ENCODE results near the gene TSPAN7. TPM values are rescaled to one million over a fixed set of nuclear protein-coding genes. Genes with fewer than 3 reads are reported as not detected.

The TSPAN7 gene
- polyA plus RNA-seq, 1 donor, result 61.9 TPM

DNA sequence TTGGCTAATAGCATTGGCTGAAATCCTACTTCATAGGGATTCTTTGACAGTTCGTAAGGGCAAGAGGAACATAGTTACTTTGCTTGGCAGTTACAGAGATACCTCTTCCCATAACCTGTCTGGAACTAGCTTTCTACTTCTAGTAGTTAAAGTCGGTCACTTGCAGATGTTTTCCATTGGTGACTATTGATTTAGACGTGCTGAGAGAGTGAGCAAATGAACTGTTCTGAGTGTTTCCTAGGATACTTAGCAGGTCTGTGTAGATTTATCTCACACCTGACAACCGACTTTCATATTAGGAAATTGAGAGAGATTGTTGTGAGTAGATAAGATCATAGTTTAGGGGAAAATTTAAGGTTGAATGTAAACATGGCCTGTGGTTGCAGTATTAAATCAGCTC lies 116.8 kb downstream of the TSPAN7 start:
- H3K4me1 ChIP-seq (ENCODE audit: control insufficient read depth, insufficient read depth, low read length), result peaks cover 8% of the 10 kb centered on the region
- H3K9me3 ChIP-seq (ENCODE audit: control insufficient read depth, low read depth, low read length), result no peaks in the 10 kb centered on the region
- H3K27me3 ChIP-seq (ENCODE audit: control insufficient read depth, insufficient read depth, low read length), result no peaks in the 10 kb centered on the region
- H3K36me3 ChIP-seq (ENCODE audit: control insufficient read depth, insufficient read depth, low read length), result peaks cover 9% of the 10 kb centered on the region
- no peak for DNase-seq
- H3K27ac ChIP-seq (ENCODE audit: low read length), result no peak overlapping the region
- no CpG with 5 or more reads among the region's 4 CpGs for WGBS (ENCODE audit: insufficient coverage, low lambda C conversion rate)
- no peak overlapping the region for H3K4me3 ChIP-seq (ENCODE audit: low read length)

DNA sequence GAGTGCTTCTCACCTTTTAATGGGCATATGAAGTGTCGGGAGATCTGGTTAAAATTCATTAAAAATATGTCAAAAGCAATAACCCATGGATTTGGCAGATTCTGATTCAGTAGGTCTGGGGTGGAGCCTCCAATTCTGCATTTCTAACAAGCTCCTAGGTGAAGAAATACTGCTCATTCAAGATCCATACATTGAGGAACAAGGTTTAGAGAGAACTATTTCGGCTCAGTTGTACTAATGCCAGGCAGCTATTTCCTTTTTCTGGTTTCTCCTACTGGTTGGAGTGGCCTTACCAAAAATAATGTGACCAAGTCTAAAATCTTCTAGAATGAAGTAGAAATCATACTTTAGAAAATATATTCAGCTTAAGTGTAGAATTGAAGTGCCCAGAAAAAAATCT lies 117.5 kb downstream of the TSPAN7 start:
- Histone ChIP-seq H3K9me3 (ENCODE audit: control insufficient read depth, low read depth, low read length) (no peaks in the 10 kb centered on the region), H3K27ac (ENCODE audit: low read length) (no peak overlapping the region), H3K36me3 (ENCODE audit: control insufficient read depth, insufficient read depth, low read length) (peaks cover 9% of the 10 kb centered on the region), H3K4me1 (ENCODE audit: control insufficient read depth, insufficient read depth, low read length) (peaks cover 14% of the 10 kb centered on the region), H3K27me3 (ENCODE audit: control insufficient read depth, insufficient read depth, low read length) (no peaks in the 10 kb centered on the region), H3K4me3 (ENCODE audit: low read length) (no peak overlapping the region)
- no peak for DNase-seq
- no CpG with 5 or more reads among the region's 2 CpGs for WGBS (ENCODE audit: insufficient coverage, low lambda C conversion rate)

DNA sequence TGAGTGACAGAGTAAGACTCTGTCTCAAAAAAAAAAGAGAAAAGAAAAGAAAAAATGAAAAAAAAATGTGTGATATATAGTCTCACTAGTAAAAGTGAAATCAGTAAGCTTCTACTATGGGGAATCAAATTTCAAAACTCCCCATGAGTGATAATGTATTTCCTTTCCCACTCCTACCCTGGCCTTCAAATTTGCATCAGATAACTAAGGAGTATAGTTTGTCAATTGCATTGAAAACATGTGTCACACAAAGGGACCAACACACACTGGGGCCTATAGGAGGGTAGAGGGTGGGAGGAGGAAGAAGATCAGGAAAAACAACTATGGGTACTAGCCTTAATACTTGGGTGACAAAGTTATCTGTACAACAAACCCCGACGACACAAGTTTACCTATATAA lies 118.4 kb downstream of the TSPAN7 start:
- peaks cover 9% of the 10 kb centered on the region for H3K36me3 ChIP-seq (ENCODE audit: control insufficient read depth, insufficient read depth, low read length)
- H3K27me3 ChIP-seq (ENCODE audit: control insufficient read depth, insufficient read depth, low read length), result no peaks in the 10 kb centered on the region
- H3K9me3 ChIP-seq (ENCODE audit: control insufficient read depth, low read depth, low read length), result no peaks in the 10 kb centered on the region
- no peak overlapping the region for H3K27ac ChIP-seq (ENCODE audit: low read length)
- H3K4me3 ChIP-seq (ENCODE audit: low read length), result no peak overlapping the region
- WGBS (ENCODE audit: insufficient coverage, low lambda C conversion rate), result no CpG with 5 or more reads among the region's 2 CpGs
- no peak for DNase-seq
- H3K4me1 ChIP-seq (ENCODE audit: control insufficient read depth, insufficient read depth, low read length), result peaks cover 14% of the 10 kb centered on the region

DNA sequence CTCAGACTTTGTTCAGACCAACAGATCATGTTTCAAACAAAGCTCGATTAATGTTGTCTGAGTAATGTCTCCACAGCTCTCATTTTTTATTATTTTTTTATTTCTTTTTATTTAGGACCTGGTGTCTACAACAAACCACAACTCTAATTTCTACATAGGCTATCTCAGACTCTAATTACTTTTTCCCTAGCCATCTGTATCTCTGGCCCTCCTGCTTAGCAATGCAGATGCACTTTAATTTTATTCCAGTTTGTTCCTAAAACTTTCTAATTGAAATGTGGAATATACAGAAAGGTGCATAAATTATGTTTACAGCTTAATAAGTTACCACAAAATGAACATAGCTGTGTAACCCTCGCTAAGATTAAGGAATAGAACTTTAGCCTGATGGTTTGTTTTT lies 120.8 kb downstream of the TSPAN7 start:
- H3K4me1 ChIP-seq (ENCODE audit: control insufficient read depth, insufficient read depth, low read length), result peaks cover 14% of the 10 kb centered on the region
- H3K9me3 ChIP-seq (ENCODE audit: control insufficient read depth, low read depth, low read length), result no peaks in the 10 kb centered on the region
- H3K4me3 ChIP-seq (ENCODE audit: low read length), result no peak overlapping the region
- H3K27me3 ChIP-seq (ENCODE audit: control insufficient read depth, insufficient read depth, low read length), result no peaks in the 10 kb centered on the region
- H3K27ac ChIP-seq (ENCODE audit: low read length), result no peak overlapping the region
- peaks cover 3% of the 10 kb centered on the region for H3K36me3 ChIP-seq (ENCODE audit: control insufficient read depth, insufficient read depth, low read length)
- no peak for DNase-seq
- no CpG with 5 or more reads among the region's 2 CpGs for WGBS (ENCODE audit: insufficient coverage, low lambda C conversion rate)

DNA sequence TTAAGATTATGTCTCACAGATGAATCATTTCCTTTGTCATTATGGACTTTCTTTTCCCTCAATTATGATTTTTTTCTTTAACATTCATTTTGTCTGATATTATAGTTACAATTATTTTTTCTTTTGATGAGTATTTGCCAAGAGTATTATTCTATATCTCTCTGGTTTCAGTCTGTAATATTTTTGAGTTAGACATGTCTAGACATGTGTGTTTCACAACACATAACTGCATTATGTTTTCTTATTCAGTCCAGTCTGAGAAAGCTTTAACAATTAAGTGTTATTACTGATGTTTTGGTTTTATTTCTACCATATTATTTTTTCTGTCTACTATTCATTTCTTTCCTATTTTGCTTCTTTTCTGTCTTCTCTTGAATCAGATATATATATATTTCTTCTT lies 131.6 kb downstream of the TSPAN7 start:
- DNase-seq, result no peak
- Histone ChIP-seq H3K36me3 (ENCODE audit: control insufficient read depth, insufficient read depth, low read length) (no peaks in the 10 kb centered on the region), H3K9me3 (ENCODE audit: control insufficient read depth, low read depth, low read length) (no peaks in the 10 kb centered on the region), H3K4me3 (ENCODE audit: low read length) (no peak overlapping the region), H3K27me3 (ENCODE audit: control insufficient read depth, insufficient read depth, low read length) (no peaks in the 10 kb centered on the region), H3K27ac (ENCODE audit: low read length) (no peak overlapping the region), H3K4me1 (ENCODE audit: control insufficient read depth, insufficient read depth, low read length) (no peaks in the 10 kb centered on the region)

DNA sequence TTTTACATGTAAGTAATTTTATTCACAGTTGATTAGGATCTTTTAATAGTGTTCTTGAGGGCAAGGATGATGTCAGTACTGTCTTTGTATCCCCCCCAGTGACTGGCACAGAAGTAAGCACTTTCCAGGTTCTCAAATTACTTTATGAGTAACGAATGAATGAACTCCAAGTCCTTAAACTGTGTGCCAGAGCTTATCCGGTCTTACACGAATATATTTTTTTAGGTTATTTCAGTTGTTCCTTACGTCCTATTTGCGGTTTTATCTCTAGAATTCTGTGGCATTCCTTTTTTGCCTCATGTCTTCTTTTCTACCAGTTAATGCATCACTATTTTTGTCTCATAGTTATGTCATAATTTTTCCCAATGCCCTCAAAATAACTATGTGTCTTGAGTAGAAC lies 133.1 kb downstream of the TSPAN7 start:
- 83% methylated on average over 1 of the region's 5 CpGs for WGBS (ENCODE audit: insufficient coverage, low lambda C conversion rate)
- no peaks in the 10 kb centered on the region for H3K9me3 ChIP-seq (ENCODE audit: control insufficient read depth, low read depth, low read length)
- no peaks in the 10 kb centered on the region for H3K36me3 ChIP-seq (ENCODE audit: control insufficient read depth, insufficient read depth, low read length)
- H3K4me1 ChIP-seq (ENCODE audit: control insufficient read depth, insufficient read depth, low read length), result no peaks in the 10 kb centered on the region
- DNase-seq, result no peak
- no peak overlapping the region for H3K4me3 ChIP-seq (ENCODE audit: low read length)
- no peak overlapping the region for H3K27ac ChIP-seq (ENCODE audit: low read length)
- no peaks in the 10 kb centered on the region for H3K27me3 ChIP-seq (ENCODE audit: control insufficient read depth, insufficient read depth, low read length)

DNA sequence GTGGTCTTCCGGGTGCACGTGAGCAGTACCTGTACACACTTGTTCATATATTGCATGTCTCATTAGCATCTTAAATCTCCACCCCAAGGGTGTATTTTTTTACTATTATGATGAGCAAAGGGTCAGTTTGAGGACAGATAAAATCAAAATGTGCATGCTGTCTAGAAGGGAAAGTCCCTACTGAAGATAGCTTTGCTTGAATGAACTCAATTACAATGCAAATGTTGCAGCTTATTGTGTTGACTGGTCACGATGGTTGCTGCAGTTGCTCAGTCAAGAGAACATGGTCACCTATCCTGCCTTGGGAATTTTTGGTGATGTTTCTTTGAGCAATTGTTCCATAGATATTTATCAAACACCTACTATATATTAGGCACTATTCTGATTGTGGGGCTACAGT lies 136.1 kb downstream of the TSPAN7 start:
- 60% methylated on average over 1 of the region's 3 CpGs for WGBS (ENCODE audit: insufficient coverage, low lambda C conversion rate)
- Histone ChIP-seq H3K27ac (ENCODE audit: low read length) (no peak overlapping the region), H3K36me3 (ENCODE audit: control insufficient read depth, insufficient read depth, low read length) (no peaks in the 10 kb centered on the region), H3K27me3 (ENCODE audit: control insufficient read depth, insufficient read depth, low read length) (no peaks in the 10 kb centered on the region), H3K4me3 (ENCODE audit: low read length) (no peak overlapping the region), H3K4me1 (ENCODE audit: control insufficient read depth, insufficient read depth, low read length) (no peaks in the 10 kb centered on the region), H3K9me3 (ENCODE audit: control insufficient read depth, low read depth, low read length) (no peaks in the 10 kb centered on the region)
- DNase-seq, result no peak

DNA sequence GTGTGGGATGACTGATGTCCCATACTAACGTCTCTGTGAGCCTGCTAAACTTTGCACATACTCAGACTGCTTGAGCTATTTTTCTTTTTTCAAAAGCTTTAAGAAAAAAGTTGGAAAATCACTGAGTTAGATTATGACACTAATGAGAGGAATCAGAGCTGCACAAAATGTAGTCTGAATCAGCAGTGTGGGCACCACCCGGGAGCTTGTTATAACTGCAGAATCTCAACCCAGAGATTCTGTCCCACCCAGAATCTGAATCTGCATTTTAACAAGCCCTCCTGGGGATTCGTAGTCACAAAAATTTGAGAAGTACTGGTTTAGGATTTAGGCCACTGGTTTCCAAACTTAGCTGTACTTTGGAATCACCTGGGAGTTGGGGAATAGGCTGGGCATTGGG lies 137.8 kb downstream of the TSPAN7 start:
- no peaks in the 10 kb centered on the region for H3K4me1 ChIP-seq (ENCODE audit: control insufficient read depth, insufficient read depth, low read length)
- WGBS (ENCODE audit: insufficient coverage, low lambda C conversion rate), result no CpG with 5 or more reads among the region's 3 CpGs
- DNase-seq, result no peak

DNA sequence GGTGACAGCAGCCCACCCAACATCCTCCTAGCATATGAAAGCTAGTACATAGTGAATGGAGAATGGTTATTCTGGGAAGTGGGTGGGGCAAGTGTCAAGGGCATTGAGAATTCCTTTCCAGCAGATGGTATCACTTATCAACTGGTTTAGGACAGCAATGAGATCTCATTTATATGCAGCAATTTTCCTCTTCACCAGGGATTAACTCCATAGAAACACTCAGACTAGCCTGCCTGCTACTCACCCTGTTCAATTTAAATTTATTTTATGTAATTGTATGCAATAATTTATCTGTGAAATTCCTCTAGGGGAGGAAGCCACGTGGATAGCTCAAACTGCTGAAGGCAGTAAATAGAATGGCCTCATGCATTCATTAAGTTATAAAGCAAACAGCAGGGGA lies 138.4 kb downstream of the TSPAN7 start:
- Histone ChIP-seq H3K4me3 (ENCODE audit: low read length) (no peak overlapping the region), H3K9me3 (ENCODE audit: control insufficient read depth, low read depth, low read length) (no peaks in the 10 kb centered on the region), H3K27me3 (ENCODE audit: control insufficient read depth, insufficient read depth, low read length) (no peaks in the 10 kb centered on the region), H3K4me1 (ENCODE audit: control insufficient read depth, insufficient read depth, low read length) (no peaks in the 10 kb centered on the region), H3K36me3 (ENCODE audit: control insufficient read depth, insufficient read depth, low read length) (no peaks in the 10 kb centered on the region), H3K27ac (ENCODE audit: low read length) (no peak overlapping the region)
- WGBS (ENCODE audit: insufficient coverage, low lambda C conversion rate), result no CpG with 5 or more reads among the region's 1 CpG
- no peak for DNase-seq

More for the DNA sequence above, 137.8 kb downstream of the TSPAN7 start:
- Histone ChIP-seq H3K27ac (ENCODE audit: low read length) (no peak overlapping the region), H3K27me3 (ENCODE audit: control insufficient read depth, insufficient read depth, low read length) (no peaks in the 10 kb centered on the region), H3K4me3 (ENCODE audit: low read length) (no peak overlapping the region), H3K36me3 (ENCODE audit: control insufficient read depth, insufficient read depth, low read length) (no peaks in the 10 kb centered on the region), H3K9me3 (ENCODE audit: control insufficient read depth, low read depth, low read length) (no peaks in the 10 kb centered on the region)

DNA sequence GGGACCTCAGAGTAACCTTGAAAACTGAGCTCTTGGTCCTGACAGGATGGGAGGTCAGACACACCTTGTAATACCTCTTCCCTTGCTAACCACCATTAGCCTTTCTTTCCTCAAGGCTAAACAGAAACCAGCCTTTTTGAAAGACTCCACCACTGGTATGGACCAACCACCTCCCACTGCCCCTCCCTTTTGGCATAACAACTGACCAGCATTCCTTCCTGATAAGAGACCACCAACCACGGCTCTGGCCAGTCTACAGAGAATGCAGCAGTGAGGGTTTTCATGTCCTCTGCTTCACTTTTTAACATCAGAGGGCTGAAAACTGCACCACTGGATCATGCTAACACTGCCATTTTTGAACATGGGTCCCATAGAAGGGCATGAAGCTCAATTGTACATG lies 139.7 kb downstream of the TSPAN7 start:
- Histone ChIP-seq H3K27ac (ENCODE audit: low read length) (no peak overlapping the region), H3K4me1 (ENCODE audit: control insufficient read depth, insufficient read depth, low read length) (no peaks in the 10 kb centered on the region), H3K9me3 (ENCODE audit: control insufficient read depth, low read depth, low read length) (no peaks in the 10 kb centered on the region), H3K27me3 (ENCODE audit: control insufficient read depth, insufficient read depth, low read length) (no peaks in the 10 kb centered on the region), H3K4me3 (ENCODE audit: low read length) (no peak overlapping the region), H3K36me3 (ENCODE audit: control insufficient read depth, insufficient read depth, low read length) (no peaks in the 10 kb centered on the region)
- no peak for DNase-seq
- no CpG with 5 or more reads among the region's 1 CpG for WGBS (ENCODE audit: insufficient coverage, low lambda C conversion rate)

DNA sequence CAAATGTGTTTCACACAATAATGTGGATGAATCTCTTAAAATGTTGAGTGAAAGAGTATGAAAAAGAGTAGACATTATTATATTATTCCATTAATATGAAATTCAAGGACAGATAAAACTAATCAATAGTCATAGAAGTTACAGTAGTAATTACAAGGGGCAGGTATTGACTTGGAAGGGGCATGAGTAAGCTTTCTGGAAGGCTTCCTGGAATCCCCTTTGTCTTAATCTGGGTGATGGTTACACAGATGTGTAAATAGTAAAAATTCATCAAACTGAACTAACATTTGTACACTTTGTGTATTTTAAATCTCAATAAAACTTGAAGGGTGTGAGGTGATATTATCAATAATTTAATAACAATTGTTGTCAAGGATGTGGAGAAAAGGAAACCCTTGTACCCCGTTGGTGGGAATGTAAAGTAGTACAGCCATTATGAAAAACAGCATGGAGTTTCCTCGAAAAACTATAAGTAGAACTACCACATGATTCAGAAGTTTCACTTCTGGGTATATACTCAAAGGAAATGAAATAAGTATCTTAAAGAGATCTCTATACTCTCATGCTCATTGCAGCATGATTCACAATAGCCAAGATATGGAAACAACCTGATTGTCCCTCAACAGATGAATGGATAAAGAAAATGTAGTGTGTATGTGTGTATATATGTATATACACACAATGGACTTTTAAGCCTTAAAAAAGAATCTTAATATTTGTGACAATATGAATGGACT lies 143.0 kb downstream of the TSPAN7 start:
- DNase-seq, result no peak
- H3K36me3 ChIP-seq (ENCODE audit: control insufficient read depth, insufficient read depth, low read length), result no peaks in the 10 kb centered on the region
- H3K4me3 ChIP-seq (ENCODE audit: low read length), result no peak overlapping the region
- no peaks in the 10 kb centered on the region for H3K4me1 ChIP-seq (ENCODE audit: control insufficient read depth, insufficient read depth, low read length)
- H3K9me3 ChIP-seq (ENCODE audit: control insufficient read depth, low read depth, low read length), result no peaks in the 10 kb centered on the region
- no peak overlapping the region for H3K27ac ChIP-seq (ENCODE audit: low read length)
- H3K27me3 ChIP-seq (ENCODE audit: control insufficient read depth, insufficient read depth, low read length), result no peaks in the 10 kb centered on the region
- no CpG with 5 or more reads among the region's 2 CpGs for WGBS (ENCODE audit: insufficient coverage, low lambda C conversion rate)
